CD4-positive, alpha-beta T cell treated with Interleukin-4 for 4 hours (primary cell): Measurements from ENCODE around the gene TSPAN13.
"Not testable (repeated sequence)": the region's sequence is repeated elsewhere in the genome, so short reads cannot be mapped to it uniquely, and the experiment has no call there.

Experiments
- DNase-seq: peaks from one replicate; pipeline ENCODE4 v3.0.0-alpha.2; 2020

TSPAN13 gene

GRCh38 chr7:16741676-16742075 is 11.9 kb upstream of the TSPAN13 start:
- DNase-seq = no peak

DNA sequence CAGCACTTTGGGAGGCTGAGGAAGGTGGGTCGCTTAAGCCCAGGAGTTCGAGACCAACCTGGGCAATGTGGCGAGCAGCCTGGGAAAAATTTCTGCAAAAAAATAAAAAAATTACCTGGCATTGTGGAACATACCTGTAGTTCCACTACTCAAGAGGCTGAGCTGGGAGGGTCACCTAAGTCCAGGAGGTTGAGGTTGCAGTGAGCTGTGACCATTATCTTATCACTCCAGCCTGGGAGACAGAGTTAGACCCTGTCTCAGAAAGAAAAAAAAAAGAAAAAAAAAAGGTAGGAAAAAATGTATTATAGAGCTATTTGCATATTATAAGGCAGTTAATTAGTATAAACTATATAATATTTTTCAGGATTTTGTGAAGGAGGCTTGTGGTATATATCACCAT is 11.0 kb upstream of the TSPAN13 start:
- no peak for DNase-seq

GRCh38 chr7:16743236-16743635 is 10.3 kb upstream of the TSPAN13 start:
- no peak for DNase-seq

DNA sequence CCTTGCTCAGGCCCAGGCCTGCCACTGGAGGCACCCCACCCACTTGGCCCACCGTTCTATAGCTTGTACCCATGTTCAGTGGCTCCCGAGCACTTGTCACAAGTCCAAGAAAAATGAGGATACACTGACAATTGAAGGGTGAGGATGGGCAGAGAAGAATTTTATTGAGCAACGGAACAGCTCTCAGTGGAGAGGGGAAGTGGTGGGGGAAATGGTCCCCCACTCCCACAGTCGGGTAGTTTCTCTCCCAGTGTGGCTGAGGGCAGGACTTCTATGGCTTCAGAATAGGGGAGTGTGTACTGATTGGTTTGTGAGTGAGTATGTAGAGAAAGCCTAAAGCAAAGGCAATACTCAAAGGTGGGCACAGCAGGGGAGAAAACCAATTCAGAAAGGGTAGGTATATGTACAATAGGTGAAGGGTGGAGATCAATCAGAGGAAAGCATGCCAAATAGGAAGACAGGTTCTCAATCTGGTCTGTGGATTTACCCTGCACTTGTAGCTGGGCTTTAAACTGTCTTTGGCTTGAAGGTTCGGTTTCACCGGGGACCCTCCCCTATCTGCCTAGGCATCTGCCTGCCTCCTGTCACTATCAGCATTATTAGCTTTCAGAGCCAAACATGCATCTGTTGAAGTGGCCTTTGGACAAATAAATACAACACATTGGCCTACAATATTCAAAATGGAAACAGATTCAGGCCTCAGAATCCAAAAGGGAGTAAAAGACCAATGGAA is 8.9 kb upstream of the TSPAN13 start:
- no peak for DNase-seq

DNA sequence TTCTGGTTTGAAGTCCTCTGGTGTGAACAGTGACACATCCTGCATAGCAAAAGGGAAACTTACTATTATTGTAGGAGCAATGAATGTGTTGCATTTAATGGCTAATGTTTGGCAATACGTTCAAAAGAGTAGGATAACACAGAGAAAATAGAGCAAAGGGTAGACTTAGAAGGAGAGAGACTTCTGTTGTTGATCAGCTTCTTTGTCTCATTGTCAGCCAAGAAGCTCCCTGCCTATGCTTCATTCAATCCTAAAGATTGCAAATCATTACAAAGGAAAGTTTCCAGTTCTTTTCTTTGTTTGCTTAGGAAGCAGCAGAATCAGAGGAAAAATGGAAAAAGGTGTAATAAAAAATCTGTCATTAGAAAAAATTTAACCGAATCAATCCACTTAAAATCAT is 7.9 kb upstream of the TSPAN13 start:
- no peak for DNase-seq

DNA sequence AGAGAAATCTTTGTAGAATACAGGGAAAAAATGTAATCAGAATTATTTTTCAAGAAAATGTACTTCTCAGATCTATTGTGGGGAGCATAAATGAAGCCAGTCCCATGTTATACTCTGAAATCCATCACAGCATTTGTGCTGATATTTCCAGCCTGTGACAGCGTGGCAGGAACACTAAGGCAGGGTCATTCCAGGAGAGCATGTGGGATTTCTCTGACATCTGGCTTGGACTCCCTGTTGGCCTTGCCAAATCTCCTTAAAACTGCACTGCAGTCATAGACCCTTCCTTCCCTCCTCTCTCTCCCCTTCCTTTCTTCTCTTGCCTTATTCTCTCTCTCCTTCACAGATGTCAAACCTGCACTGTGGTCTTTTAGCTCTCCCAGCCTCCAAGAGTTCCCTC is 6.5 kb upstream of the TSPAN13 start:
- DNase-seq = no peak

DNA sequence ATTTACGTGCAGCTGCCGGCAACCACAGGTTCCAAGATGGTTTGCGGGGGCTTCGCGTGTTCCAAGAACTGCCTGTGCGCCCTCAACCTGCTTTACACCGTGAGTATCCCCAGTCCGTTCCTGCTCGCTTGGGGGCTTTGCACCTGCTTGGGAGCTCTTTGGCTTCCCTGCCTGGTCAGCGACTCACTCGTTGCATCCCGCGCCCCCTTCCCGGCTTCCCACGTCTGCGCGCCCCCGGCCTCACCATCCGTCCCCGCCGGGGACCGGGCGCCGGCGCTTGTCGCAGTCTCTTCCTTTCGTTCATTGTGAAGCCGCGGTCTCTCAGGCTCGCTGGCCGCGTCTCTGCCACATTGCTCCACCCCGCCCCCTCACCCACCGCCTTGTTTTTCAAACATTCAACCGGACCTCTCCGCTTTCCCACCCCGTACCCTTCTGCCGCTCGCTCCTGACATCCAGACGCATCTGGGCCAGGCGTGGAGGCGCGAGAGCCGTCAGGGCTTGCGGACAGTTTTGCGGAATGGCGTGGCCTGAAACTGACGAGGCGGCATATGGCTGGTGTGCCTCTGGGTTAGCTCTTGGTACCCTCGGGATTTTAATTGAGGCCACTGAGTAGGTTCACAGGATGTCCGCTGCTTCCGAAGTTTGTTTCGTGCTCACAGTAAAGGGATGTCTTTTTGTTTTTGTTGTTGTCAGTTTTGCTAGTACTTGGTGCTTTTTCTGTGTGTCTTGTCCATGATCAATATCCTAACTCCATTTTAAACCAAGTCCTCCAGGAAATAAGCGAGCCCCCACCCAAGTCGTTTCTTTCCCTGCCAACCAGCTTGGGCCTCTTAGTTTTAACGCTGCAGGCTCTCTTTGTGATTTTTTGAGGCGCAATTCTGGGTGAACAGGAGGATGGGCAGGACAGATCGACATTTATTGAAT is 639 bp downstream of the TSPAN13 start:
- DNase-seq = no peak

- no peak for DNase-seq
Measured at GRCh38 chr7:16754856-16755317, 1.3 kb downstream of the TSPAN13 start.

DNA sequence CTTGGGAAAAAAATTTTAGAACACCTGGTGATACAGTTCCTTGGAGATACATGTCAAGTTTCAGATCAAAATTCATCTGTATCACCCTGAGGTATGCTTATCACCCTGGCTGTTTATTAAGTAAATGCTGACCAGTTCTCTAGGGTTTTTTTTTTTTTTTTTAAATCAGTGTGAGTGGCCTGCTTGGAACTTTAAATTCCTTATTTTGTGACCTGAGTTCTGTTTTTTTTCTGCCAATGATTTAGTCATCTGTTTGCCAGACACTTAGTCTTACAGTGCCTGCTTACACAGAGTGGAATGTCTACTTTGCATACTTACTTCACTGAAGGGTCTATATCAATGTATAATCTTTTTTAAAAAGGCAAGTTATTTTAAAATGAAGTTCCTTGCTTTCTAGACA is 1.8 kb downstream of the TSPAN13 start:
- DNase-seq = no peak

GRCh38 chr7:16758036-16758435 is 4.5 kb downstream of the TSPAN13 start:
- DNase-seq = no peak

GRCh38 chr7:16758631-16759611 is 5.4 kb downstream of the TSPAN13 start:
- no peak for DNase-seq

DNA sequence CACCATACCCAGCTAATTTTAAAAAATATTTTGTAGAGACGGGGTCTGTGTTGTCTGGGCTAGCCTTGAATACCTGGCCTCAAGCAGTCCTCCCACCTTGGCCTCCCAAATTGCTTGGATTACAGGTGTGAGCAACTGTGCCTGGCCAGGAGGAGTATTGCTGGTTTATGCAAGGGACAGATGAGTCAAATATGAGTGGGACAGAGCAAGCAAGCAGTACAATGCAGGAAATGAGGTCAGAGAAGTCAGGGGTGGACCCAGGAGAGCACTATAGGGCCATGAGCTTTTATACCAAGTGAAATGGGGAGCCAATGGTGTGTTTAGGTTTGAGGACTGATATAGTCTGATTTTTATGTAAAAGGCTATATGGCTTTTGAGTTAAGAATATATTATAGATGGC is 6.3 kb downstream of the TSPAN13 start:
- DNase-seq = no peak

DNA sequence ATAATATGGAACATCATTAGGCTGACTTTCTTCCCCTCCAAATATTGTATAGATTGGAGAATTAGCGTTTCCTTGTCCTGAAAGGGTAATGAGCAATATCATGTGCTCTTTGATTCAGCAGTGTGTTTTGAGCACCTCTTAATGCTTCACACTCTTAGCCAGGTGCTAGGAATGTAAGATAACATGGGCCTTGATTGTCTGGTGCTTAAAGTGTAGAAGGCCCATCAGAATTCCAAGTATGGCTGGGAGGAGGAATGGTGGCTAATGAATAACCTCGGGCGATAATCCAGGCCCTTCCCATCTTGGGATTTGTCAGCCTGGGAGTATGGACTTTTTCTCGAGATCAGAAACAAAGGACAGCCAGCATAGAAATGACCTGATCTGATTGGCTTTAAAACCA is 8.6 kb downstream of the TSPAN13 start:
- DNase-seq = no peak

- no peak for DNase-seq
Measured at GRCh38 chr7:16764942-16765341, 11.4 kb downstream of the TSPAN13 start.

- no peak for DNase-seq
Measured at GRCh38 chr7:16765436-16765859, 11.9 kb downstream of the TSPAN13 start.

GRCh38 chr7:16769994-16770393 is 16.4 kb downstream of the TSPAN13 start:
- DNase-seq = not testable (repeated sequence)

DNA sequence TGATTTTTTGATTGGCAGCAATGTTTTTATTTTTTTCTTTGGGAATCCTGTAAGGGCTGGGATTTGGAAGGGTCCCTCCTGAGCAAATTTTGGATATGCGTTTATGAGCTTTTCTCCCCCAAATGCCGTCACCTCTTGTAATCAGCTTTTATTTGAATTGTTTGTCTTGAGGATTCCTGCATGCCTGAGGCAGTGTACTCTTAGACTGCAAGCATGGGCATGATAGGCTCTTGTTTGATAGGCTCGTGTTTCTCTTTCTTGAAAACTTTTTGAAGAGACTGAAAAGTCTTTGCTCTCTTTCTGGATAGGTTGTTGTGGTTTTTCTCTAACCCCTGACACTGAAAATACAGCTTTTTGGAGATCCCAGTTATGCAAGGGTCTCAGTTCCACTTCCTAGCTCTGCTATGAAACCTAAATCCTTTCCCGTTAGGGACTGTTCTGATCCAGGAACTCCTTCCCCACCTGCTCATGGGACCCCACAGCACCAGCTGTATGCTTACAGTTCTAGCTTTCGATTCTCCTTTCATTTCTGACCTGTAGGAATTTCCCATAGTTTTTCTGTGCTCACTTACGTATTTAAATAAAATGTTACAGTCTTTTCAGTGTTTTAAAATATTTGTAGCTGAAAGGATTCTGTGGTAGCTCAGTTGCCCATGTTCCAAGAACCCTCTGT is 17.2 kb downstream of the TSPAN13 start:
- DNase-seq = no peak

DNA sequence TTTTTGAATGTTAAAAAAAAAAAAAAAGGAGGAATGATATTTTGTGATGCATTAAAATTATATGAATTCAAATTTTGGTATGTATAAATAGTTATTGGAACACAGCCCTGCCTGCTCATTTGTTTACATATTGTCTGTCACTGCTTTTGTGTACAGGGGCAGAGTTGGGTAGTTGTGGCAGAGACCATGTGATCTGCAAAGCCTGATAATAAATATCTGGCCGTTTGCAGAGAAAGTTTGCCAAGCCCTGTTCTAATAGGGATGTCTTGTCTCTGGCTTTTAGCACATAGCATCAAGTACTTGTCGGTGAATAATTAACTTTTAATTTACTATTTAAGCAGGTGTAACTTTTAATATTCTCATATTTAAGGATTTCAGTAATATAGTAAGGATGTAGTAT is 19.8 kb downstream of the TSPAN13 start:
- DNase-seq = no peak

DNA sequence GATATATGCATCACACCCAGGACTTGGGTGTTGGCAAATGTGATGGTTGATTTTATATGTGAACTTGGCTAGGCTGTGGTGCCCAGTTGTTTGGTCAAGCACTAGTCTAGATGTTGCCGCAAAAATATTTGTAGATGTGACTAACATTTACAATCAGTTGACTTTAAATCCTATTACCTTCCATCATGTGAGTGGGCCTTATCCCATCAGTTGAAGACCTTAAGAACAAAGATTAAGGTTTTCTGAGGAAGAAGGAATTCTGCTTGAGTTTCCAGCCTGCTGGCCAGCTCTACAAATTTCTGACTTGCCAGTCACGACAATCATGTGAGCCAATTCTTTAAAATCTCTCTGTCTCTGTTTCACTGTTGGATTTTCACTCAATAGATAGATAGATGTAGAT is 20.3 kb downstream of the TSPAN13 start:
- DNase-seq = no peak

DNA sequence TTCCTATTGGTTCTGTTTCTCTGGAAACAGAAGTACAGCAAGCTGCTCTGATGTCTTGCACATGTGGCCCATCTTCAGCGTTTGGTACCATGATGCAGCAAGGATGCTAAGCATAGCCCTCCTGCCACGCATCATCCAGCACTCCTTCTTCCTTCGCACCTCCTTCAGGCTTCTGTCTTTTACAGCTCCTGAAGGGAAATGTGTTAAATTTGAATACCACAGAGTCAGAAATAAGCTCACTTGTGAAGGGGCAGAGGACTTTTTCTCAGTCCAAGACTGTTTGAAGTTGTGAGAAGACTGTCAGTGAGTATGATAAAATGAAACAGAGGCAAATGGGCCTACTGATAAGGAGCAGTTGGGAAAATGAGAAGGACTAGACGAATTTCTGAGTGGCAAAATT is 20.7 kb downstream of the TSPAN13 start:
- no peak for DNase-seq

DNA sequence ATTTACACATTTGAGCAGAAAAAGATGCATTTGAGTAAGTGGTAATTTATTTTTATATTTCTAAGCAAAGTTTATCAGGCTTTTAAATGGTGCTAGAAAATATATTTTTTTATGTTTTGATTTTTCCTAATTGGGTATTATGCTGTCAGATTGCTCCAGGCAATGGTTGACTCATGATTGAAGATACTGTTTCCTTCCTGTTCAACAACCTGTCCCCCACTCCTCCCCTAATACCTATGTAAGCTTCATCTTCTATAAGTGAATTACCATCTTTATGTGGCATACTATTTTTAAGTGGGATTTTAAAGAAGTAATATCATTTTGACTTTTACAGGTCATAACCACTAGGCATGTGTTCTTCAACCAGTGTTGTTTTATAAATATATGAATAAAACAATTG is 21.4 kb downstream of the TSPAN13 start:
- no peak for DNase-seq

DNA sequence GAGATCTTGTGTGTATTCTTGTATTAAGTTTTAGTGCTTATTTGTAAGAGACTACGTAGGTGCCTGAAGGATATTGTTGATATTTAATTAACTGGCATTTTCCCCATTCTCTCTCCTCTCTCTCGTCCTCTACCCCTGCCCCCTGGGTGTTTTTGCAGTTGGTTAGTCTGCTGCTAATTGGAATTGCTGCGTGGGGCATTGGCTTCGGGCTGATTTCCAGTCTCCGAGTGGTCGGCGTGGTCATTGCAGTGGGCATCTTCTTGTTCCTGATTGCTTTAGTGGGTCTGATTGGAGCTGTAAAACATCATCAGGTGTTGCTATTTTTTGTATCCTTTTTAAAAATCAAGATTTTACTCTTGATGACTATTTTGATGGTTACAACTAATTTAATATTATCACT is 22.5 kb downstream of the TSPAN13 start:
- DNase-seq = no peak
